C1 segment of cervical spinal cord (tissue), 14 donors: Measurements from ENCODE around the gene SLC44A1.

Experiments
- DNase-seq, 14 donors: peaks; one replicate each; lab custom pipeline; 2025; lab: John Stamatoyannopoulos, UW

The SLC44A1 gene

DNA sequence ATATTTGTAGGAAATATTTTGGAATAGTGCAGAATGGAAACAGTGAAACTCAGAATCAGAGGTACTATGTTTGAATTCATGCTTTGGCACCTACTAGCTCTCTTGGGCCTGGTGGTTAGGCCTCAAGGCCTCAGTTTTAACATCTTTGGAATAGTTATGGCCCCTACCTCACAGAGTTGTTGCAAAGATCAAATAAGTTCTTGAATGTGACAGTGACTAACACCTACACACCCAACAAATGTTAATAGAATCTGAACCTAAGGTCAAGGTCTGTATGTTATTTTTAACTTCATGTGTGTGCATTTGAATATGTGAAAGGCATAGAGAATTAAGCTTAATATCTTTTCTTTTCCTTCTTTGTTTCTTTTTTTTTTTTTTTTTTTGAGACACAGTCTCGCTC, 87.3 kb downstream of the SLC44A1 start:
- no peak for DNase-seq

- DNase-seq, result no peak
Measured at GRCh38 chr9:105332471-105332870, 88.0 kb downstream of the SLC44A1 start.

DNA sequence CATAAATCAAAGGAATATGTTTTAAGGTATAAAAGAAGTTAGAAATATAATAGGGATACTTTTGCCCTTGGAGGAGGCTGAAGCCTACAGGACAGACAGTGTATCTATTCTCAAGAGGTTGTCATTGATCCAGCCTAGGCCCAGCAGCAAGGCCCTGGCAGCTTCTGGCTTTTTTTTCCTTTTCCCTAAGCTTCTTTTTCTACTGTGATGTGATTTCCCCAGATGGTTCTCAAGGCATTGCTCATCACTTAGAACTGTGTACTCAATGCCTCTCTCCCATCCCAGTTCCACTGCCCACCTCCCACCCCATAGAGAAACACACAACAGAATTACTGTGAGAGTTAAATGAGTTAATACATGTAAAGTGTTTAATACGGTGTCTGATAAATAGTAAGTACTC, 88.6 kb downstream of the SLC44A1 start:
- no peak for DNase-seq

DNA sequence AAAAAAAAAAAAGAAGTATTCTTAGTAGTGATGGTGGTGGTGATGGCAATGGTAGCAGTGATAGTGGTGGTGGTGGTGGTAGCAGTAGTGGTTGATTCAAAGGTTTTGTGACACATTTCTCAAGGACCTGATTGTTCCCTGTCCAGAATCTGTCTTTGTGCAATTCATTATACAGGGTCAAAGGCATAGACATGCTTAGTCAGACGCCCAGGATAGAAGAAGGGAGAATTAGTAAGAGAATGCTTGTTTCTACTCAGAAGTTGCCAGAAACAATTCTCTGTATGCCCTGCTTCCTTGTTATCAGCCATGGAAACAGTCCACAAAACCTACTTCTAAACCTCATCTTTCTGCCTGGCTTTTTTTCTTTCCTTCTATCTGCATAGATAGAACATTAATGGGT, 89.4 kb downstream of the SLC44A1 start:
- DNase-seq, result no peak

DNA sequence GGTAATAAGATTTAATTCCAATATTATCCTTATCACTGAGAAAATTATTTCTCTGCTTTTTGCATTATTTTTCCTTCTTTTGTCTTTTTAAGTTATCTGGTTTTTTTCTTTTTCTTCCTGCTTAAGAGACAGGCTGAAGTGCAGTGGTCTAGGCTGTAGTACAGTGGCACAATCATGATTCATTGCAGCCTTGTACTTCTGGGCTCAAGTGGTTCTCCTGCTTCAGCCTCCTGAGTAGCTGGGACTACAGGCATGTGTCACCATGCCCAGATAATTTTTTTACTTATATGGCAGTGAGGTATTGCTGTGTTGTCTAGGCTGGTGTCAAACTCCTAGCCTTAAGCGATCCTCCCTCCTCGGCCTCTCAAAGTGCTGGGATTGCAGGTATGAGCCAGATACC, 93.9 kb downstream of the SLC44A1 start:
- no peak for DNase-seq

GRCh38 chr9:105339849-105340248, 95.4 kb downstream of the SLC44A1 start:
- DNase-seq, result no peak

DNA sequence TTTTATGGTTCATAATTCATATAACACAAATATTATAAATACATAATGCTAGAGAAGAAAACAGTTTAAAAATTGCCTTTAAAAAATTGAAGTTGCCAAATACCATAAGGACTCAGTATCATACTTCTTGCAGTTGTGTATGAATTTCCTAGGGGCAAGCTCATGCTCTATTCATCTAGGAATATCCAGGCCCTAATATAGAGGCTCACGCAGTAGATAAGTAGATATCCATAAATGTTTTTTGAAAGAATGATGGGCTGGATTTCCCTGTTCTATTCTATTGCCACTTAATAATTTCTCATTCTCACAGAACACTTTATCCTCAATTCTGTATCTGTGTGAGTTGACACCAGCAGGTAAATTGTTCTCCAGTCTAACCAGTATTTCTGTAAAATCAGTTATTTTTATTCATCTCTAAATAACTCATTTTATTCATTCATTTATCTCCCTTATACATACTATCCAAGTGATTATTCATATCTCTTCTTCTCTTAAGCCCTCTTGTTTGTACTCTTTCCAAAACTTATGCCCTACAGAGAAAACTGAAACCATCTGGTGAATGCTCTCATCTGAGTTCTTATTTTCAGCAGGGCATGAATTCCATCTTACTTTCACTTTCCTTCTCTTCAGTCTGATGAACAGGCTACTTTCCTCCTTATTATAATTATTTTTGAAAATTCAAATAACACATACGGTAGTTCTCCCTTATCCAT, 97.1 kb downstream of the SLC44A1 start:
- no peak for DNase-seq

- DNase-seq, result no peak
Measured at GRCh38 chr9:105342147-105342505, 97.7 kb downstream of the SLC44A1 start.

GRCh38 chr9:105344283-105344682, 99.8 kb downstream of the SLC44A1 start:
- no peak for DNase-seq

DNA sequence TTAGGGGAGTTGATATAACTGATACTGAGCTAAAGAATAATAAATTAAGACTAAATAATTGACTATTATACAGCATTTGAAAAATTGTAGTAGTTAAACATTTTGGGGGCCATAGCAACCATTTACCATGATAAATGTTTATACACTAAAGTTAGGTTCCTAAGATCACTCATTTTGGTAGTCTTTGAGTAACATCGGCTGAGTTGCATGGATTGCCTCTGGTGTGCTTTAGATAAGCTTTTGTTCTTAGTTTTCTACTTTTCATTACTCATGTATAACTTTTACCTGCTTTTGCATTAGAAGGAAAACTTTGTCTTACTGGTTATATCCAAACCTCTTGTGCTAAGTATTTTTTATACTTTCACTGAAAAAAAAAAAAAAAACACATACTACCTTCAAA, 101.2 kb downstream of the SLC44A1 start:
- DNase-seq, result no peak

DNA sequence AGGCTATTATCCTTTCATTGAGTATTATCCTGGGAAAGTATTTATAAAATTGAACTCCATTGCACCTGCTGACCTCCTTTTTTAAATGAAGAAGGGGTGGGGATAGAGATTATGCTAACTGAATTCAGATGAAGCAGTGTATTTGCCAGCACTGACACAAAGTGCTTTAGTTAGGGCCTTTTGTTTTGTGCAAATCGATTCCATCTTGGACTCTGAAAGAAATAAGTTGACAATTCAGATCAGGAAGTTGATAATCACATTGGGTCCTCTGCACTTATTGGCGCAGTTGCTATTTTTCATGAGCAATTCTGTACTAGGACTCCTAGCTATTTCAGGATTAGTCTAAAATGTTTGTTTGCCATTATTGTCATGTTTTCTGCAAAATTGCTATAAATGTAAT, 101.8 kb downstream of the SLC44A1 start:
- DNase-seq, result no peak

DNA sequence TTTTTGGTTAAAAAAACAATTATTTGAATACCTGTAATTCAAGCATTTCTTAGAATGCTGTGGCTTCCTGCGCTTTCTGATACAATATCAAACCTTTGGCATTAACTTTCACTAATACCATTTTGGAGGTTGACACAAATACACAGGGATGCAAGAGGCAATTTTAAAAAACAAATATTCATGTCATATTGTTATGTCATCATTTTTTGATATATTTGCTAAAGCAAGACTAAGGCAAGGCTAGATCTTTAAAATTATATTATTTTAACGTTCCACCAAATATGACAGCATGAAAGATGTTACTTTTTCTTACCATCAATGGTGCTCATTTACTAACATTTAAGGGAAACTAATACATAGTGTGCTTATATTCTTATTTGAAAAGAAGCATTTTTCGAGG, 110.0 kb downstream of the SLC44A1 start:
- no peak for DNase-seq

DNA sequence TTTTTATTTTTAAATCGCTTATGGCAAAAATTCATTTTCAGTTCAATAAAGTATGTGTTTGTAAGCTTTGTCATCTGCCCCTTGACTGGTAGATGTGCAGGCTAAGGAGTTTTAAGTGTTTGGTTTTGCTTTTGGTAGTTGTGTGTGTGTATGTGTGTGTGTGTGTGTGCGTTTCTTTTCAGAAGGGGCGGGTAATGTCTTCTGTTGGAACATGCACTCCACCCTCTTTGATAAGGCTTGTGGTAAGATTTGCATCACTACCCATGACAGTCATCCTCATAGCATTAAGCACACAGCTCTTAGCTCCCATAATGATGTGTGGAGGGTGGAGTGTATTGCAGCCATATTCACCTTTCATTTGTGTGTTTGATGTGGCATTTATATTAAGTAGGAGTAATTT, 111.3 kb downstream of the SLC44A1 start:
- DNase-seq, result no peak

GRCh38 chr9:105357937-105358336, 113.5 kb downstream of the SLC44A1 start:
- no peak for DNase-seq

DNA sequence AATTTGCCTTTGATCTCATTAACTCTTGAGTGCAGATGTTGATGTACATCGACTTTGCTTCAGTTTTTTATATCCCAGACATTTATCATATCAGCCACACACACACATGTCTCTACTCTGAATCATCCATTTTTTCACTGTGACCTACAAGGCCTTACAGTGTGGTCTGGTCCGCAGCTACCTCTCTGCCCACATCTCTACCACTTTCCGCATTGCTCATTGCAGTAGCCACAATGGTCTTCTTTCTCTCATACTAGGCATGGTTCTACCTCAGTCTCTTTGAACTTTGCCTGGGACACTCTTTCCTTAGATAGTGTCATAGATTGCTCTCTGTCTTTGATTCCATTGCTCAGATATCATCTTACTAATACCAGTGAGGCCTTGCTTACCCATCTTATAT, 115.4 kb downstream of the SLC44A1 start:
- no peak for DNase-seq

DNA sequence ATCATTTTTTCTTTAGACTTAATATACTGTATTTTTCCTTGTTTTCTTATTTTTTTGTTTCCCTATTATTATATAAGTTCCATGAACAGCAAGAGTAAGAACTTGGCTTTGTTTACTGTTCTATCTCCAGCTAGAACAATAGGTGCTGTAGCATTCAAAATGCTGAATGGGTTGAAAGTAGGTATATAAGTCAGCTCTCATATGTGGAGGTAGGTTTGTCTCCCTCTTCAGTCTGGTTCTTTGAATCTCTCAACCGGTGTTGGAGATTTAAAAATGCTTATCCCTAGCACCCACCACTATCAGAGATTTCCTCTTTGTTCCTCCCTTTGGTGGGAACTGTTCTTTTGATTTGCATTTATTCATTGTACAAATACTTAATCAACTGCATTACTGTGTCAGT, 115.9 kb downstream of the SLC44A1 start:
- no peak for DNase-seq

DNA sequence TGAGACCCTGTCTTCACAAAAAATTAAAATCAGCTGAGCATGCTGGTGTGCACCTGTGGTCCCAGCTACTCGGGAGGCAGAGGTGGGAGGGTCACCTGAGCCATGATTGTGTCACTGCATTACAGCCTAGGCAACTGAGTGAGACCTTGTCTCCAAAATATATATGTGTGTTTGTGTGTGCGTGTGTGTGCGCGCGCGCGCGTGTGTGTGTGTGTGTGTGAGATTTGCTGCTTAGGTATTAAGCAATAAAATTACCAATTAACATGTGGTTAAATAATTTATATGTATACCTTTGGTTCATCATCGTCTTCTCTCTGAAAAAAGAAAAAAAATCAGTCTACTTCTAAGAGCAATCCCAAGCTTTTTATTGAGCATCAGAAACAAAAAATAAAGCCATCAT, 117.4 kb downstream of the SLC44A1 start:
- no peak for DNase-seq

- DNase-seq, result no peak
Measured at GRCh38 chr9:105362470-105362869, 118.0 kb downstream of the SLC44A1 start.

DNA sequence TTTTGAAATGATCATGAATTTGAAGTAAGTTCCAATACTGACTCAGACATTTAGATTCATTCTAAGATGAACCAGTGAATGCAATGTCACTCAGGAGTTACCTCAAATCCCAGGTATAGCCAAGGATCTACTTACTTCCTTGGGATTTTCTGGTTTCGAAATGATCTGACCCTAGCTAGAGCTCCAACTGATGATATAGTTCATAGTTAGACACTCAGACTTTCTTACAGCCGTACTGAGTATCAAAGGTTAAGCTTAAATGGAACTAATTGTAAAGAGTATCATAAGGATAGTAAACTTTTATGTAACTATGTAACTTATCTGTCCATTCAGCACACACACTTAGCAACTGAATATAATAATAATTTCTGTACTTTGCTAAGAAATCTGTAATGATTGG, 119.4 kb downstream of the SLC44A1 start:
- DNase-seq, result no peak

GRCh38 chr9:105369911-105370310, 125.5 kb downstream of the SLC44A1 start:
- no peak for DNase-seq

- DNase-seq, result no peak
Measured at GRCh38 chr9:105373723-105374122, 129.3 kb downstream of the SLC44A1 start.

GRCh38 chr9:105375323-105375722, 130.9 kb downstream of the SLC44A1 start:
- DNase-seq, result no peak

GRCh38 chr9:105376893-105377292, 132.4 kb downstream of the SLC44A1 start:
- DNase-seq, result no peak

GRCh38 chr9:105385381-105385985, 141.0 kb downstream of the SLC44A1 start:
- DNase-seq, result peak in 8 of 14 donors; percentile 17 to 73 (median 20)
